ENCODE measurements around the gene NCAM2.

Gene NCAM2

GRCh38 chr21:21466752-21467151 lies 468.5 kb downstream of the NCAM2 start:
- CTCF ChIA-PET: no interaction called here
- no peaks in the 10 kb centered on the region for H3K4me1 ChIP-seq (ENCODE audit: control extremely low read depth in 1 of 4, control insufficient read depth in 4 of 4, insufficient read depth in 4 of 4, low read length in 3 of 4)
- no peak for DNase-seq
- no peak overlapping the region for H3K27ac ChIP-seq (ENCODE audit: insufficient read depth in 1 of 2, low read depth in 1 of 2, low read length in 2 of 2, poor library complexity in 1 of 2, severe bottlenecking in 2 of 2)
- no peaks in the 10 kb centered on the region for H3K9me3 ChIP-seq (ENCODE audit: control extremely low read depth in 1 of 5, control insufficient read depth in 4 of 5, insufficient read depth in 2 of 5, low read depth in 1 of 5, low read length in 4 of 5)
- WGBS (ENCODE audit: insufficient coverage): no CpG with 5 or more reads among the region's 1 CpG
- no peak overlapping the region for H3K4me3 ChIP-seq (ENCODE audit: control insufficient read depth in 1 of 7, extremely low read depth in 1 of 7, insufficient read depth in 4 of 7, low read depth in 2 of 7, low read length in 6 of 7)
- POLR2A ChIA-PET: no interaction called here
- no peaks in the 10 kb centered on the region for H3K27me3 ChIP-seq (replicated peaks in 2 of 5; ENCODE audit: control insufficient read depth in 4 of 5, insufficient read depth in 5 of 5, low read length in 4 of 5)
- no peaks in the 10 kb centered on the region for H3K36me3 ChIP-seq (ENCODE audit: control insufficient read depth in 4 of 4, insufficient read depth in 4 of 4, low read length in 3 of 4)

- DNase-seq: no peak
- no peak overlapping the region for H3K27ac ChIP-seq (ENCODE audit: insufficient read depth in 1 of 2, low read depth in 1 of 2, low read length in 2 of 2, poor library complexity in 1 of 2, severe bottlenecking in 2 of 2)
- H3K4me3 ChIP-seq (ENCODE audit: control insufficient read depth in 1 of 7, extremely low read depth in 1 of 7, insufficient read depth in 4 of 7, low read depth in 2 of 7, low read length in 6 of 7): no peak overlapping the region
- ChIA-PET POLR2A (no interaction called here), CTCF (no interaction called here)
- H3K4me1 ChIP-seq (ENCODE audit: control extremely low read depth in 1 of 4, control insufficient read depth in 4 of 4, insufficient read depth in 4 of 4, low read length in 3 of 4): no peaks in the 10 kb centered on the region
- H3K36me3 ChIP-seq (ENCODE audit: control insufficient read depth in 4 of 4, insufficient read depth in 4 of 4, low read length in 3 of 4): no peaks in the 10 kb centered on the region
- H3K27me3 ChIP-seq (replicated peaks in 2 of 5; ENCODE audit: control insufficient read depth in 4 of 5, insufficient read depth in 5 of 5, low read length in 4 of 5): no peaks in the 10 kb centered on the region
- no peaks in the 10 kb centered on the region for H3K9me3 ChIP-seq (ENCODE audit: control extremely low read depth in 1 of 5, control insufficient read depth in 4 of 5, insufficient read depth in 2 of 5, low read depth in 1 of 5, low read length in 4 of 5)
Observed at GRCh38 chr21:21468003-21468402, 469.8 kb downstream of the NCAM2 start.

GRCh38 chr21:21481239-21481638 lies 483.0 kb downstream of the NCAM2 start:
- H3K4me1 ChIP-seq (ENCODE audit: control extremely low read depth in 1 of 4, control insufficient read depth in 4 of 4, insufficient read depth in 4 of 4, low read length in 3 of 4): no peaks in the 10 kb centered on the region
- POLR2A ChIA-PET: no interaction called here
- no peaks in the 10 kb centered on the region for H3K27me3 ChIP-seq (replicated peaks in 2 of 5; ENCODE audit: control insufficient read depth in 4 of 5, insufficient read depth in 5 of 5, low read length in 4 of 5)
- H3K4me3 ChIP-seq (ENCODE audit: control insufficient read depth in 1 of 7, extremely low read depth in 1 of 7, insufficient read depth in 4 of 7, low read depth in 2 of 7, low read length in 6 of 7): no peak overlapping the region
- H3K27ac ChIP-seq (ENCODE audit: insufficient read depth in 1 of 2, low read depth in 1 of 2, low read length in 2 of 2, poor library complexity in 1 of 2, severe bottlenecking in 2 of 2): no peak overlapping the region
- DNase-seq: no peak
- no peaks in the 10 kb centered on the region for H3K9me3 ChIP-seq (ENCODE audit: control extremely low read depth in 1 of 5, control insufficient read depth in 4 of 5, insufficient read depth in 2 of 5, low read depth in 1 of 5, low read length in 4 of 5)
- 85% methylated on average over 2 of the region's 3 CpGs for WGBS (ENCODE audit: insufficient coverage)
- CTCF ChIA-PET: no interaction called here
- no peaks in the 10 kb centered on the region for H3K36me3 ChIP-seq (ENCODE audit: control insufficient read depth in 4 of 4, insufficient read depth in 4 of 4, low read length in 3 of 4)

- Histone ChIP-seq H3K27ac (ENCODE audit: insufficient read depth in 1 of 2, low read depth in 1 of 2, low read length in 2 of 2, poor library complexity in 1 of 2, severe bottlenecking in 2 of 2) (no peak overlapping the region), H3K27me3 (replicated peaks in 2 of 5; ENCODE audit: control insufficient read depth in 4 of 5, insufficient read depth in 5 of 5, low read length in 4 of 5) (no peaks in the 10 kb centered on the region), H3K36me3 (ENCODE audit: control insufficient read depth in 4 of 4, insufficient read depth in 4 of 4, low read length in 3 of 4) (no peaks in the 10 kb centered on the region), H3K4me1 (ENCODE audit: control extremely low read depth in 1 of 4, control insufficient read depth in 4 of 4, insufficient read depth in 4 of 4, low read length in 3 of 4) (no peaks in the 10 kb centered on the region), H3K4me3 (ENCODE audit: control insufficient read depth in 1 of 7, extremely low read depth in 1 of 7, insufficient read depth in 4 of 7, low read depth in 2 of 7, low read length in 6 of 7) (no peak overlapping the region), H3K9me3 (ENCODE audit: control extremely low read depth in 1 of 5, control insufficient read depth in 4 of 5, insufficient read depth in 2 of 5, low read depth in 1 of 5, low read length in 4 of 5) (no peaks in the 10 kb centered on the region)
- CTCF ChIA-PET: no interaction called here
- WGBS (ENCODE audit: insufficient coverage): 89% methylated on average over 4 of the region's 6 CpGs
- POLR2A ChIA-PET: no interaction called here
- DNase-seq: no peak
Observed at GRCh38 chr21:21508859-21509258, 510.6 kb downstream of the NCAM2 start.

- H3K27me3 ChIP-seq (replicated peaks in 2 of 5; ENCODE audit: control insufficient read depth in 4 of 5, insufficient read depth in 5 of 5, low read length in 4 of 5): no peaks in the 10 kb centered on the region
- H3K9me3 ChIP-seq (ENCODE audit: control extremely low read depth in 1 of 5, control insufficient read depth in 4 of 5, insufficient read depth in 2 of 5, low read depth in 1 of 5, low read length in 4 of 5): no peaks in the 10 kb centered on the region
- H3K36me3 ChIP-seq (ENCODE audit: control insufficient read depth in 4 of 4, insufficient read depth in 4 of 4, low read length in 3 of 4): no peaks in the 10 kb centered on the region
- H3K4me3 ChIP-seq (ENCODE audit: control insufficient read depth in 1 of 7, extremely low read depth in 1 of 7, insufficient read depth in 4 of 7, low read depth in 2 of 7, low read length in 6 of 7): no peak overlapping the region
- DNase-seq: no peak
- ChIA-PET POLR2A (no interaction called here), CTCF (no interaction called here)
- no peak overlapping the region for H3K27ac ChIP-seq (ENCODE audit: insufficient read depth in 1 of 2, low read depth in 1 of 2, low read length in 2 of 2, poor library complexity in 1 of 2, severe bottlenecking in 2 of 2)
- H3K4me1 ChIP-seq (ENCODE audit: control extremely low read depth in 1 of 4, control insufficient read depth in 4 of 4, insufficient read depth in 4 of 4, low read length in 3 of 4): no peaks in the 10 kb centered on the region
Observed at GRCh38 chr21:21530680-21531079, 532.5 kb downstream of the NCAM2 start.

DNA sequence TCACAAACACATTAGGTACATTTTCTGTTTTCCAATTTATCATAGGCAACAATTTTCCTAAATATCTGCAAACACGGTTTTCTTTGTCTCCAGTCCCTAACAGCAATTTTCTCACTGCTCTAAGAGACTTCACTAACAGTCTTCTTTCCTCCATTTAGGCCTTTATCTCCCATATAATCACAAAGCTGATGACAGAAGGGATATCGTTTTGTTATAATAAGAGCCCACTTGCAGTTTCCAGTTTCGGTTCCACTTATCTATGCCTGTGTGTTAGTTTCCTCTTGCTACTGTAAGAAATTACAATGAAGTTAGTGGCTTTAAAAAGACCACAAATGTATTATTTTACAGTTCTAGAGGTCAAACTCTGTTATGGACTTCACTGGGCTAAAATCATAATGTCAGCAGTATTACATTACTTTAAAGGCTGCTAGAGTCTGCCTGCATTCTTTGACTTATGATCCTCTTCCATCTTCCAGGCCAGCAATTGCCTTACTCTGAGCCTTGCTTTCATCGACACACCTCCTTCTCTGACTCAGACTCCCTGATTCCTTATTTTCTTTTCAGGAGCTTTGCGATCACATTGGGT lies 549.3 kb downstream of the NCAM2 start:
- ChIA-PET CTCF (interaction anchor here (0.7 kb wide), 1 partner anchor 49 kb away, joined by 3 read pairs; no protein-coding TSS in a partner anchor), POLR2A (no interaction called here)
- Histone ChIP-seq H3K9me3 (ENCODE audit: control extremely low read depth in 1 of 5, control insufficient read depth in 4 of 5, insufficient read depth in 2 of 5, low read depth in 1 of 5, low read length in 4 of 5) (no peaks in the 10 kb centered on the region), H3K4me1 (ENCODE audit: control extremely low read depth in 1 of 4, control insufficient read depth in 4 of 4, insufficient read depth in 4 of 4, low read length in 3 of 4) (no peaks in the 10 kb centered on the region), H3K27me3 (replicated peaks in 2 of 5; ENCODE audit: control insufficient read depth in 4 of 5, insufficient read depth in 5 of 5, low read length in 4 of 5) (no peaks in the 10 kb centered on the region), H3K27ac (ENCODE audit: insufficient read depth in 1 of 2, low read depth in 1 of 2, low read length in 2 of 2, poor library complexity in 1 of 2, severe bottlenecking in 2 of 2) (no peak overlapping the region), H3K36me3 (ENCODE audit: control insufficient read depth in 4 of 4, insufficient read depth in 4 of 4, low read length in 3 of 4) (no peaks in the 10 kb centered on the region), H3K4me3 (ENCODE audit: control insufficient read depth in 1 of 7, extremely low read depth in 1 of 7, insufficient read depth in 4 of 7, low read depth in 2 of 7, low read length in 6 of 7) (no peak overlapping the region)
- no peak for DNase-seq
- 95% methylated on average over 2 of the region's 5 CpGs for WGBS (ENCODE audit: insufficient coverage)

DNA sequence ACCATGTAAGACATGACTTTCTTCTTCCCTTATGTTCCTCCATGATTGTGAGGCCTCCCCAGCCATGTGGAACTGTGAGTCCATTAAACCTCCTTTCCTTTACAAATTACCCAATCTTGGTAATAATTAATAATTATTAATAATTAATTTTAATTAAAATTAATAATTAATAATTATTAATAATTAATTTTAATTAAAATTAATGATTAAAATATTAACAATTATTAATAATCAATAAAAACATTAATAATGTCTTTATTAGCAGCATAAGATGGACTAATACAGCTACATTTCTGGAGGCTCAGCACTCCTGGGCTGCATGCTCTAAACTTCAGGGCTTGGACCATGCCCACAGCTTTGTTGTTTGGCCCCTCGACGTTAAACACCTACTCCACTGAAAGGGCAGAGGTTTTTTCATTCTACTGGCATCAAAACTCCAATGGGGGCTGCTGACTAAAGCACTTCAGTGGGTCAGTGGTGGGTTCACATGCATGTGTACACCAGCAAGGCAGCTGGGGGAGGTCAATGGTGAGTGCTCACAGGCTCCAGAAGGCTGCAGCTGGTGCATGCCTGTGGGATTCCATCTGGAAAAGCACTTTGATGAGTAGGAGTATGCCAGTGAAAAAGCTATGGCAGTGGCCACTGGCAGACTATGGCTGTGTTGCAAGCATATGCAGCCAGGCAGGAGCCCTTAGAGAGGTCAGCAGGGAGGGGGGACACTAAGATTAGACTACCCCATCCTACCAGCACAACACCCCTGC lies 561.3 kb downstream of the NCAM2 start:
- Histone ChIP-seq H3K27ac (ENCODE audit: insufficient read depth in 1 of 2, low read depth in 1 of 2, low read length in 2 of 2, poor library complexity in 1 of 2, severe bottlenecking in 2 of 2) (no peak overlapping the region), H3K4me3 (ENCODE audit: control insufficient read depth in 1 of 7, extremely low read depth in 1 of 7, insufficient read depth in 4 of 7, low read depth in 2 of 7, low read length in 6 of 7) (no peak overlapping the region), H3K27me3 (replicated peaks in 2 of 5; ENCODE audit: control insufficient read depth in 4 of 5, insufficient read depth in 5 of 5, low read length in 4 of 5) (no peaks in the 10 kb centered on the region), H3K9me3 (ENCODE audit: control extremely low read depth in 1 of 5, control insufficient read depth in 4 of 5, insufficient read depth in 2 of 5, low read depth in 1 of 5, low read length in 4 of 5) (peaks cover 0 to 4% (median 3%) of the 10 kb centered on the region in 5 experiments), H3K36me3 (ENCODE audit: control insufficient read depth in 4 of 4, insufficient read depth in 4 of 4, low read length in 3 of 4) (no peaks in the 10 kb centered on the region), H3K4me1 (ENCODE audit: control extremely low read depth in 1 of 4, control insufficient read depth in 4 of 4, insufficient read depth in 4 of 4, low read length in 3 of 4) (no peaks in the 10 kb centered on the region)
- POLR2A ChIA-PET: no interaction called here
- no CpG with 5 or more reads among the region's 2 CpGs for WGBS (ENCODE audit: insufficient coverage)
- DNase-seq: no peak
- CTCF ChIA-PET: no interaction called here
